Upper lobe of left lung (tissue), 4 donors: ENCODE data around the gene ZNF785.

Experiments used
- EP300 ChIP-seq, 4 donors: sonication (generic); formaldehyde crosslinking; IDR thresholded peaks; one replicate each; pipeline ENCODE4 v1.5.1; 2017; ENCODE audit warnings: antibody characterized with exemption in 4 of 4, control low read depth in 2 of 4
- POLR2A ChIP-seq, 4 donors: fragments of 450-650 bp; IDR thresholded peaks; one replicate each; pipeline ENCODE4 v1.5.1; 2016 to 2017; ENCODE audit warnings: antibody characterized with exemption in 4 of 4, mild to moderate bottlenecking in 2 of 4
- POLR2AphosphoS5 ChIP-seq, 2 donors: sonication (generic); formaldehyde crosslinking; IDR thresholded peaks; one replicate each; pipeline ENCODE4 v1.5.1; 2017; ENCODE audit warnings: antibody characterized with exemption in 2 of 2
- TF ChIP-seq, protein P1 (sequence below), 6 experiments: fragments of 450-650 bp in 4 of 6; fragments of 200-600 bp in 2 of 6; sonication (generic) in 2 of 6; IDR thresholded peaks; one replicate each; pipeline ENCODE4 v1.5.1; 2016 to 2019; ENCODE audit warnings: antibody characterized with exemption in 6 of 6

DNA sequence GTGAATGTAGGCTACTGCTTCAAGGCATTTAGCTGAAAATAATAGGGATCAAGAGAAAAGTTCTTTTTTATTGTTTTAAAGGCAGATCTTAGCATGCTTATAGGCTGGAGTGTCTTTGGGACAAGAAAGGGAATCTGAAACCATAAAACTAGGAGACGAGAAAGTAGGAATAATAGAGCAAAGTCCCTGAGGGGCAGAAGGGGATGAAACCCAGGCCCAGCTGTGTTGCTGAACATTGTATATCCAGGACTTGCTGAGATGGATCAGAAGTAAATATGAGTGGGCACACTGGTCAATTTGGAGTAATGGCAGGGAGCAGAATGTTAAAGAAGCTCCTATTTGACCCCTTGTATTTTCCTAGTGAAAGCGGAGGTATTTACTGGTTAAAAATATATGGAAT lies 15.4 kb upstream of the ZNF785 start:
- TF ChIP-seq, protein P1, sequence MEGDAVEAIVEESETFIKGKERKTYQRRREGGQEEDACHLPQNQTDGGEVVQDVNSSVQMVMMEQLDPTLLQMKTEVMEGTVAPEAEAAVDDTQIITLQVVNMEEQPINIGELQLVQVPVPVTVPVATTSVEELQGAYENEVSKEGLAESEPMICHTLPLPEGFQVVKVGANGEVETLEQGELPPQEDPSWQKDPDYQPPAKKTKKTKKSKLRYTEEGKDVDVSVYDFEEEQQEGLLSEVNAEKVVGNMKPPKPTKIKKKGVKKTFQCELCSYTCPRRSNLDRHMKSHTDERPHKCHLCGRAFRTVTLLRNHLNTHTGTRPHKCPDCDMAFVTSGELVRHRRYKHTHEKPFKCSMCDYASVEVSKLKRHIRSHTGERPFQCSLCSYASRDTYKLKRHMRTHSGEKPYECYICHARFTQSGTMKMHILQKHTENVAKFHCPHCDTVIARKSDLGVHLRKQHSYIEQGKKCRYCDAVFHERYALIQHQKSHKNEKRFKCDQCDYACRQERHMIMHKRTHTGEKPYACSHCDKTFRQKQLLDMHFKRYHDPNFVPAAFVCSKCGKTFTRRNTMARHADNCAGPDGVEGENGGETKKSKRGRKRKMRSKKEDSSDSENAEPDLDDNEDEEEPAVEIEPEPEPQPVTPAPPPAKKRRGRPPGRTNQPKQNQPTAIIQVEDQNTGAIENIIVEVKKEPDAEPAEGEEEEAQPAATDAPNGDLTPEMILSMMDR (IDR thresholded peaks at IDR 0.05) = no peak
- no peak for TF ChIP-seq POLR2AphosphoS5 (IDR thresholded peaks at IDR 0.05)
- no peak for TF ChIP-seq POLR2A (IDR thresholded peaks at IDR 0.05)
- no peak for TF ChIP-seq EP300 (IDR thresholded peaks at IDR 0.05)
